SK-N-DZ (cell line): ENCODE data around the gene FCN3.
"Not testable (repeated sequence)": the region's sequence is repeated elsewhere in the genome, so short reads cannot be mapped to it uniquely, and the experiment has no call there.

Source experiments
- DNase-seq: peaks from one replicate; pipeline ENCODE4 v3.0.0-alpha.2; 2015; ENCODE audit warnings: low spot score

The FCN3 gene

GRCh38 chr1:27399251-27400025 lies 24.8 kb upstream of the FCN3 start:
- peak; percentile 43 for DNase-seq

GRCh38 chr1:27398405-27399149 lies 24.0 kb upstream of the FCN3 start:
- no peak for DNase-seq

- no peak for DNase-seq
Observed at GRCh38 chr1:27397749-27398148, 23.1 kb upstream of the FCN3 start.

- DNase-seq: no peak
Observed at GRCh38 chr1:27397110-27397509, 22.5 kb upstream of the FCN3 start.

GRCh38 chr1:27395441-27396195 lies 21.0 kb upstream of the FCN3 start:
- no peak for DNase-seq

- DNase-seq: no peak
Observed at GRCh38 chr1:27394925-27395324, 20.3 kb upstream of the FCN3 start.

GRCh38 chr1:27394282-27394658 lies 19.6 kb upstream of the FCN3 start:
- DNase-seq: no peak

GRCh38 chr1:27393641-27394281 lies 19.1 kb upstream of the FCN3 start:
- DNase-seq: no peak

- DNase-seq: no peak
Observed at GRCh38 chr1:27392778-27393635, 18.4 kb upstream of the FCN3 start.

- DNase-seq: peak; percentile 83
Observed at GRCh38 chr1:27392096-27392777, 17.6 kb upstream of the FCN3 start, which contains the start of gene GPR3. Gene GPR3 (plus strand): TSS chr1:27392622. CDS start chr1:27393799, 1,177 bp downstream.

GRCh38 chr1:27391511-27392095 lies 17.0 kb upstream of the FCN3 start:
- DNase-seq: no peak

- peak; percentile 54 for DNase-seq
Observed at GRCh38 chr1:27388337-27389005, 13.8 kb upstream of the FCN3 start.

GRCh38 chr1:27384797-27385196 lies 10.2 kb upstream of the FCN3 start:
- DNase-seq: not testable (repeated sequence)

- DNase-seq: no peak
Observed at GRCh38 chr1:27383661-27384060, 9.0 kb upstream of the FCN3 start.

- DNase-seq: no peak
Observed at GRCh38 chr1:27383039-27383605, 8.5 kb upstream of the FCN3 start, which contains the start of gene CD164L2. Gene CD164L2 (minus strand): TSS chr1:27383333. CDS start chr1:27383239, 94 bp downstream.

- DNase-seq: no peak
Observed at GRCh38 chr1:27381969-27382762, 7.5 kb upstream of the FCN3 start.

GRCh38 chr1:27380766-27381733 lies 6.4 kb upstream of the FCN3 start:
- DNase-seq: no peak
